MM.1S (cell line): Measurements from ENCODE around the gene ATP13A2.

ENCODE experiments used
- DNase-seq: peaks from one replicate; pipeline ENCODE4 v3.0.0-alpha.2; 2015
- H2AFZ ChIP-seq: fragments of 300-600 bp; sonication (generic); 2 replicates; pipeline ENCODE4 v1.6.0; 2016; ENCODE audit warnings: antibody characterized with exemption, low read length
- H3F3A ChIP-seq: fragments of 300-600 bp; sonication (generic); 2 replicates; pipeline ENCODE4 v1.6.1; 2016; ENCODE audit warnings: mild to moderate bottlenecking, antibody characterized with exemption, low read length, moderate library complexity, mixed read lengths; ENCODE audit not compliant: insufficient read depth
- H3K27ac ChIP-seq: fragments of 300-600 bp; sonication (generic); 2 replicates; pipeline ENCODE4 v1.5.1; 2016; ENCODE audit warnings: mild to moderate bottlenecking, low read length
- H3K27me3 ChIP-seq: fragments of 300-600 bp; sonication (generic); replicated peaks from 2 replicates; pipeline ENCODE4 v1.6.0; 2016; ENCODE audit warnings: low read length; ENCODE audit not compliant: insufficient read depth
- H3K36me3 ChIP-seq: fragments of 300-600 bp; sonication (generic); replicated peaks from 2 replicates; pipeline ENCODE4 v1.6.1; 2016; ENCODE audit warnings: mild to moderate bottlenecking, low read length, mixed read lengths; ENCODE audit not compliant: insufficient read depth
- H3K4me1 ChIP-seq: fragments of 300-600 bp; sonication (generic); 2 replicates; pipeline ENCODE4 v1.6.1; 2016; ENCODE audit warnings: low read length, mixed read lengths
- H3K4me2 ChIP-seq: fragments of 300-600 bp; sonication (generic); 2 replicates; pipeline ENCODE4 v1.6.0; 2016; ENCODE audit warnings: low read depth, low read length
- H3K4me3 ChIP-seq: fragments of 300-600 bp; sonication (generic); 2 replicates; pipeline ENCODE4 v1.5.1; 2016; ENCODE audit warnings: low read length, mixed read lengths
- H3K79me2 ChIP-seq: fragments of 300-600 bp; sonication (generic); 2 replicates; pipeline ENCODE4 v1.6.1; 2016; ENCODE audit warnings: mixed run types, low read length, mixed read lengths
- H3K9ac ChIP-seq: fragments of 300-600 bp; sonication (generic); 2 replicates; pipeline ENCODE4 v1.6.1; 2016; ENCODE audit warnings: low read length, mixed read lengths
- H3K9me2 ChIP-seq: fragments of 300-600 bp; sonication (generic); replicated peaks from 2 replicates; pipeline ENCODE4 v1.6.1; 2016; ENCODE audit warnings: mild to moderate bottlenecking, low read length, mixed read lengths; ENCODE audit not compliant: insufficient read depth
- H3K9me3 ChIP-seq: fragments of 300-600 bp; sonication (generic); replicated peaks from 2 replicates; pipeline ENCODE4 v1.6.1; 2016; ENCODE audit warnings: mild to moderate bottlenecking, low read length, mixed read lengths; ENCODE audit not compliant: insufficient read depth
- H4K20me1 ChIP-seq: fragments of 300-600 bp; sonication (generic); 2 replicates; pipeline ENCODE4 v1.6.1; 2016; ENCODE audit warnings: mild to moderate bottlenecking, low read length, moderate library complexity, mixed read lengths; ENCODE audit not compliant: insufficient read depth
- CTCF ChIP-seq: fragments of 300-600 bp; sonication (generic); IDR thresholded peaks from 2 replicates; pipeline ENCODE4 v1.5.1; 2016; ENCODE audit warnings: antibody characterized with exemption, low read length, mixed read lengths
- EZH2 ChIP-seq: fragments of 300-600 bp; sonication (generic); optimal IDR thresholded peaks from 2 replicates; pipeline ENCODE3; 2017; ENCODE audit warnings: low read depth, mild to moderate bottlenecking, antibody characterized with exemption, low read length, mixed read lengths
- EZH2phosphoT487 ChIP-seq: fragments of 300-600 bp; sonication (generic); IDR thresholded peaks from 2 replicates; pipeline ENCODE4 v1.6.1; 2018; ENCODE audit warnings: antibody characterized with exemption, low read length

The ATP13A2 gene

GRCh38 chr1:17008208-17008855 lies 3.4 kb downstream of the ATP13A2 start:
- Histone ChIP-seq H3K9me2 (no peaks in the 10 kb centered on the region), H3K36me3 (no peaks in the 10 kb centered on the region), H3K4me3 (no peak overlapping the region), H3K4me1 (peaks cover 24% of the 10 kb centered on the region), H2AFZ (no peak overlapping the region), H3K27me3 (no peaks in the 10 kb centered on the region), H4K20me1 (no peaks in the 10 kb centered on the region), H3K27ac (no peak overlapping the region), H3K9ac (no peak overlapping the region), H3F3A (0 out of 2 replicates have a peak, but pooled peaks cover under 1% of the 10 kb centered on the region), H3K9me3 (no peaks in the 10 kb centered on the region), H3K4me2 (no peak overlapping the region), H3K79me2 (no peaks in the 10 kb centered on the region)
- no peak for DNase-seq
- TF ChIP-seq EZH2phosphoT487 (no peak), EZH2 (no peak), CTCF (no peak)

GRCh38 chr1:17007121-17007520 lies 4.6 kb downstream of the ATP13A2 start:
- Histone ChIP-seq H3K4me3 (no peak overlapping the region), H3K4me1 (peaks cover 15% of the 10 kb centered on the region), H3K36me3 (no peaks in the 10 kb centered on the region), H3K27me3 (no peaks in the 10 kb centered on the region), H3K9me2 (no peaks in the 10 kb centered on the region), H3K27ac (no peak overlapping the region), H2AFZ (no peak overlapping the region), H3K79me2 (no peaks in the 10 kb centered on the region), H3F3A (no peaks in the 10 kb centered on the region), H3K4me2 (no peak overlapping the region), H4K20me1 (no peaks in the 10 kb centered on the region), H3K9ac (no peak overlapping the region), H3K9me3 (no peaks in the 10 kb centered on the region)
- DNase-seq, result no peak
- TF ChIP-seq EZH2 (no peak), CTCF (no peak), EZH2phosphoT487 (no peak)

- Histone ChIP-seq H3K9me3 (no peaks in the 10 kb centered on the region), H3K4me1 (peaks cover 5% of the 10 kb centered on the region; the same call in 1 of the 2 replicates), H2AFZ (no peak overlapping the region), H3K4me2 (no peak overlapping the region), H4K20me1 (no peaks in the 10 kb centered on the region), H3F3A (no peaks in the 10 kb centered on the region), H3K79me2 (no peaks in the 10 kb centered on the region), H3K9me2 (no peaks in the 10 kb centered on the region), H3K4me3 (no peak overlapping the region), H3K36me3 (no peaks in the 10 kb centered on the region), H3K27me3 (no peaks in the 10 kb centered on the region), H3K9ac (no peak overlapping the region), H3K27ac (no peak overlapping the region)
- DNase-seq, result no peak
- TF ChIP-seq CTCF (no peak), EZH2 (no peak), EZH2phosphoT487 (no peak)
These were observed 6.4 kb downstream of the ATP13A2 start for GRCh38 chr1:17005365-17005740.
